NCI-H2171 (cell line): ENCODE measurements around the gene CEACAM4.
"Not testable (repeated sequence)": the region's sequence is repeated elsewhere in the genome, so short reads cannot be mapped to it uniquely, and the experiment has no call there.

Experiments used
- DNase-seq: peaks from one replicate; lab custom pipeline; 2025; lab: John Stamatoyannopoulos, UW

The CEACAM4 gene

DNA sequence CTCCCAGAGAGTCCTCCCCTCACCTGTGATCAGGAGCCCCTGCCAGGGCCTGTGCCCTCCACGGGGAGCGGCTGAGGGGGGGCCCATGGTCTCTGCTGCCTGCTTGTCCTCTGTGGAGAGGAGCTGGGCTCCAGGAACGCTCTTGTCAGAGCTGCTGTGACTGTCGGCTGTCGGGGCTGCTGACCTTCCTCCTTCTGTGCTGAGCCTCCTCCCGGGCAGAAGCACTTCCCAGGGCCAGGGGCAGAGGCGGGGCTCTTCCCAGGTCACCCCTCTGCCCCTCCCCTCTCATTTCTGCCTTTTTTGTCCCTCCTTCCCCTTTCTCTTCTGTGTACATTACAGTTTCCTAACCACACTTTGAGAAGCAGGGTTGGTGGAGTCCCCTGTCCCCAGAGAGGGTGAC, at the start of gene CEACAM4:
Gene CEACAM4, minus strand, starts transcription at position 198 of the 400 bp plus-strand sequence. Its CDS starts 111 bp downstream, at position 87.
- DNase-seq, result no peak

DNA sequence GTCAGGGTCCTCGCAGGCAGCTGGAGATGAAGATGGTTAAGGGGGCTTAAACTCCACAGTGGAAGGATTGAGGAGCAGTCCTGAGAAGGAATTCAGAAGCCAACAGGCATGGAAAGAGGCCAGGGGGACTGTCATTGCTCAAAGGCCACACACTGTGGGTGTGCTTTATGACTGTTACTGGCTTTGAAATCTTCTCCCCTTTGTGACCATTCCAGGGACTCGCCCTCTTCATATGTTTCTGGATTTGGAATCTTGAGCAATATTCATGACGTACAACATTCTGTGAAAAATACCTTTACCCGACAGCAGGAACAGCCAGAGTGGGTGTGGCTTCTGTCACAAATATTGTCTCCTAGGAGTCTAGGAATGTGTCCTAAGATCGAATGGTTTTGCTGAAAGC, 44.6 kb upstream of the CEACAM4 start:
- no peak for DNase-seq

DNA sequence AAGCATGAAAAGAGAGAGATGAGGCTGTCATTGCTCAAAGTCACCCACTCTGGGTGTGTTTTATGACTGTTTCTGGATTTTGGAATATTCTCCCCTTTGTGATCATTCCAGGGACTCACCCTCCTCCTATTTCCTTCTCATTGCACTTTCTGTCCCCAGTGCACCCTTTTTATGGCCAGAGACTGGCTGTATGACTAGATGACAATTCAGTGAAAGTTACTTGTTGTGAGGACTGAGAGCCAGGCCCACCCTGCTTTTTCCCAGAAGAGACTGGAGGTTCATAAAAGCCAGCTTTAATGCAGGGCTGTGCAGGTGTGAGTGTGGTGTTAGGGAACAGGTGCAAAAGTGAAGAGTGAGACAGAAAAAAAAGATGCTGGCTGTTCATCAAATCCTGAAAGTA, 43.9 kb upstream of the CEACAM4 start:
- no peak for DNase-seq

DNA sequence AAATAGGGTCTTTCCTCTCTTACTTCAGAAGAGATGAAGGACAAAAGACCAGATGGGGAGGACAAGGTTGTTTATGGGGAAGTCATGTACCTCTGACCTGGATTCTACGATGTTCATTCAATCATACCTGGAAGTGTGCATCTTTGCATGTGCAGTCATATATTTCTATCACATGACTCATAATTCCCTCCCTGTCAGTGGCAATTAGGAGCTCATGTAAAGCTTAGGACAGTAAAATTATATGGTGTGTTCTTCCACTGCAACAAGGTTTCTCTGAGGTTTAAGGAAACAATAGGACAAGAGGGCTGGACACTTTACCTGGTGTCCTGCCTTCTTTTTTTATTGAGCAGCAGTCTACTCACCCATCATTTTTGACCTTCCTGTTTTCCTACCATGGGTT, 41.4 kb upstream of the CEACAM4 start:
- no peak for DNase-seq

DNA sequence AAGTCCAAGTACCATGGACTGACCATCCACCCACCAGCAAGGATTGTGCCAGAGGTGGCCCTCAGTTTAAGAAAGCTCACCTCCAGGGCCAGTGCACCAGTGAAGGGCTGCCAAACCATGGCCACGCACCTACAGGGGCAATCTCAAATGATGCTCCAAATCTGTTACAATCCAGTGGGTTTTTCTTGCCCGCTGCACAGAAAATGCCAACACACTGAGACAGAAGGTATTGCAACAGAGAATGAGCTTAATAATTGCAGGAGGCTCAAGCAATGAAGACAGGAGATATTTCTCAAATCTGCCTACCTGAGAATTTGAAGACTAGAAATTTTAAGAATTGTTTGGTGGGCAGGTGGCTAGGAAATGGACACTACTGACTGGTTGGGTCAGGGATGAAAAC, 39.2 kb upstream of the CEACAM4 start:
- DNase-seq, result no peak

DNA sequence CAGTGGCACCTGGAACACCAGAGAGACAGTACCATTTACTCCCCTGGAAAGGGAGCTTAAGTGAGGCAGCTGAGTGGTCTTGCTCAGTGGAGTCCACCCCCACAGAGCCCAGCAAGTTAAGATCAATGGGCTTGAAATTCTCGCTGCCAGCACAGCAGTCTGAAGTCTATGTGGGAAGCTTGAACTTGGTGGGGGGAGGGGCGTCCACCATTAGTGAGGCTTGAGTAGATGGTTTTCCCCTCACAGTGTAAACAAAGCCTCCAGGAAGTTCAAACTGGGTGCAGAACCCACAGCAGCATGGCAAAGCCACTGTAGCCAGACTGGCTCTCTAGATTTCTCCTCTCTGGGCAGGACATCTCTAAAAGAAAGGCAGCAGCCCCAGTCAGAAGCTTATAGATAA, 30.3 kb upstream of the CEACAM4 start:
- no peak for DNase-seq

DNA sequence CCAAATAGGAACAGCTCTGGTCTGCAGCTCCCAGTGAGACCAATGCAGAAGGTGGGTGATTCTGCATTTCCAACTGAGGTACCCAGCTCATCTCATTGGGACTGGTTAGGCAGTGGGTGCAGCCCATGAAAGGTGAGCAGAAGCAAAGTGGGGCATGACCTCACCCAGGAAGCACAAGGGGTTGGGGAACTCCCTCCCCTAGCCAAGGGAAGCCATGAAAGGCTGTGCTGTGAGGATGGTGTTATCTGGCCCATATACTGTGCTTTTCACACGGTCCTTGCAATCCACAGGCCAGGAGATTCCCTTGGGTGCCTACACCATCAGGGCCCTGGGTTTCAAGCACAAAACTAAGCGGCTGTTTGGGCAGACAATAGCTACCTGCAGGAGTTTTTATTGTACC, 29.9 kb upstream of the CEACAM4 start:
- not testable (repeated sequence) for DNase-seq

DNA sequence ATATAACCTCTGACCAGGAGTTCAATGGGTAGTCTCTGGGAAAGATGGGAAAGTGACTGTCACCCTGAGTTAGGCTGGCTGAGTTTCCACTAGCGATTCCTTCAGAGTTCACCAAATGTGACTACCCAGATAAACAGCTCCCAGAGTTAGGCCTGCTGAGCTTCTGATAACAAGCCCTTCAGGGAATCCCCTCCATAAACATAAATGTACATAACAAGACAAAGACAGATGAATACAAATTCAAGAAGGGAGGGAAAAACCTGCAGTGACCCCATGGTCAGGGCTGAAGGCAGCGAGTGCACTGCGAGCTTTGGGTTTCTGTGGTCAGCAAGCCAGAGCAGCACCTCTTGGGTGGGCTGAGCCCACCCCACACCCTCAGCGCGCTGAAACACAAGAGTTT, 25.4 kb upstream of the CEACAM4 start:
- no peak for DNase-seq

DNA sequence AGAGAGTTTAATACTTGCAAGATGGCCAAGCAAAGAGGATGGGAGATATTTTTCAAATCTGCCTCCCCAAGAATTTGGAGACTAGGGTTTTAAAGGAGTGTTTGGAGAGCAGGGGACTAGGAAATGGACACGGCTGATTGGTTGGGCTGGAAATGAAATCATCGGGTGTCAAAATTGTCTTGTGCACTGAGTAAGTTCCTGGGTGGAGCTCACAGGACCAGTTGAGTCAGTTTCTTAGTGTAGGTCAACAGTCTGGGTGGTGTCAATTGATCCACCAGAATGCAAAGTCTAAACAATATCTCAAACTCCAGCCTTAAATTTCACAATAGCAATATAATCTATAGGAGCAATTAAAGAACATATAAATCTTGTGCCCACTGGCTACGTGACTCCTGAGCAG, 23.0 kb upstream of the CEACAM4 start:
- DNase-seq, result no peak

DNA sequence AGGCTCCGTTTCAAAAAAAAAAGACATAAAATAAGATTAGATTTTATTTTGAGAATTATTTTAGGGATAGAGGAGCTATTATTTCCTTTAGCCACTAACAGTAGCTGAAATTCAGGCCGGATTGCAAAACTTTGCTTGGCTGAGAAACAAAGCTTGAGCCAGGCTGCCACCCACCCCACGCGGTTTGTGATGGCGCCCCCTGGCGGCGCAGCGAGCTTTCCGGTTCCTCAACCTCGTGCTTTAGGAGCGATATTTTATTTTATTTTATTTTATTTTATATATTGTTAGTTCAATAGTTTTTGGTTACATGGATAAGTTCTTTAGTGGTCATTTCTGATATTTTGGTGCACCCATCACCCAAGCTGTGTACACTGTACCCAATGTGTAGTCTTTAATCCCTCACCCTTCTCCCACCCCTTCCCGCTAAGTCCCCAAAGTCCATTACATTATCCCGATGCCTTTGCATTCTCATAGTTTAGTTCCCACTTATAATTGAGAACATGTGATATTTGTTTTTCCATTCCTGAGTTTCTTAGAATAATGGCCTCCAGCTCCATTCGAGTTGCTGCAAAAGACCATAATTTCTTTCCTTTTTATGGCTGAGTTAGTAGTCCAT, 19.8 kb upstream of the CEACAM4 start:
- no peak for DNase-seq

DNA sequence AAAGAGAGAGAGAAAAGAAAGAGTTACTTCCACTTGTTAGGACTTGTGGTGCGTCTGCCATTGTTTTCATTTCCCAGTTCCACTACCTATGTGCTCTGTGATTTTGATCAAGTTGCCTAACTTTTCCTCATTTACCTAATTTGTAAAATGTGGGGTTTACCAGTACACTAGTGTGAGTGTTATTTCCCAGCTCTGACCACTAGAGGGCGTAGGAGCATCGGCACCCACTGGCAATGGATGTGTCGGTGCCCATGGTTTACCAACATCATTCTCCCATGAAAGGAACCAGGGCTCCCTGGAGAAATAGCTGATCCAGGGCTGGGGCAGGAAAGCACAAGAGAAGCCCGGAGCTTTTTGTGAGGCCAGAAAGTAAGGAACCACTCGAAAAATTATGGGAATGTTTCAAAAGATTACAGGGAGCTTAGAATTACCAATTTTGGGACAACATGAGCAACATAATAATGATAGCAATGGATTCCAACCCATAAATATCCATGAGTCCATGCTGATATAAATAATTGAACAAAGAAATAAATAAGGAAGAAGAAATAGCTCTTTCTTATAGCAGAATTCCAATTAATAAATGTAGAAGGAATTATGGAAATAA, 15.1 kb upstream of the CEACAM4 start:
- peak; percentile 9 for DNase-seq

DNA sequence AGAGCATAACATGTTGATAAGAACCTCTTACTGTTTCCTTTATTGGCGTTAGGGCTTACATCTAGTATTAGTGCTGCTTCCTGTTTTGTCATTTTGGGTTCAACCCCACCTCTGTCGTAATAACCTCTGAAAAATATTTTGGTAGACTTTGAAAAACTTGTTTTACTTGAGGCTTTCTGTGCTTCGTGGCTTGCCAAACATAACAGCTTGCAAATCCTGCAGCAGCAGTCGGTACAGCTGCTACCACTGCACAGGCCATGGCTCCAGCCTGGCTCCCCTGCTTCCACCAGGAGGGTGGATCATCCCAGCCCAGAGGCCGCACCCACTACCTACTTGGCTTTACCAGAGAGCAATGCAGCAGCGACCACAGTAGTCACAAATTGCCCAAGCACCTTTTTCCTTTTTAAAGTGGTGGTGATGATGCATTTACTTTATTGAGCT, 11.8 kb upstream of the CEACAM4 start:
- DNase-seq, result no peak

DNA sequence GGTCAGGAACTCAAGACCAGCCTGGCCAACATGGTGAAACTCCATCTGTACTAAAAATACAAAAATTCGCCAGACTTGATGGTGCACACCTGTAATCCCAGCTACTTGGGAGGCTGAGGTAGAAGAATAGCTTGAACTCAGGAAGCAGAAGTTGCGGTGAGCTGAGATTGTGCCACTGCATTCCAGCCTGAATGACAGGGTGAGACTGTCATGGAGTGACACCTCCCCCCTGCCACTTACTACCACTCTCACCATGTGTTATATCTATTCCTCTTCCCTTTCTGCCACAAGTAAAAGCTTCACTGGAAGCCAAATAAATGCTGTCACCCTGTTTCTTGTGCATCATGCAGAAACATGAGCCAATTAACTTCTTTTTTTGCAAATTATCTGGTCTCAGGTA, 10.6 kb upstream of the CEACAM4 start:
- no peak for DNase-seq

DNA sequence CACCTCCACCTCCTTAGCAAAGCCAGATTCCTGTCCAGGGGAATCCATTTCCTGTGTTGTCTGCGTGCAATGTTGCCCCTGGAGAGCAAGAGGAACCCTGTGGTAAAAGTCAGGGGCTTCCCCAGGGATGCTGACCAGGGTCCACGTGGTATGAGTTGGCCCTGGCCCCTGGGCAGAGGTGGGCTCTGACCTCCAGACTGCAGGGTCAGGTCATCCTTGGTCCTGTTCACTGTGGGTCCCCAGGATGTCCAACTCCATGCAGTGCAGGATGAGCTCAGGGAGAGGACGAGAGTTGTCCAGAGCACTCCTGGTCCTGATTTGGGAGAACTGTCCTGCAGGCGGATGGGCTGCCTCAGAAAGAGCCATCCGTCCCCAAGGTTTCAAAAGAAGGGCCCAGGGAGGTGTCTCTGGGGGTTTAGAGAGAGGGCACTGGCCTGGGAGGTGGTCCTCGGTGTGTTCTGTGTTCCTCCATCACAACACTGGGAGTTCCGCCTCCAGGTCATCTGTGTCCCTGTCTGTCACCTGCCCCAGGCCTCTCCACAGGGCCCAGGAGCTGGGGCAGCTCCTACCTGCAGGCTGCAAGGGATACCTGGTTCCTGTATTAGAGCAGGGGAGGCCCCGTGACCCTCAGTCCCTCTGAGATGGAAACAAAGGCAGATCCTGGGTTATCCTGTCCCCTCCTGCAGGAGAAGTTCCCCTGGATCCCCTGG, 1.2 kb upstream of the CEACAM4 start:
- no peak for DNase-seq

DNA sequence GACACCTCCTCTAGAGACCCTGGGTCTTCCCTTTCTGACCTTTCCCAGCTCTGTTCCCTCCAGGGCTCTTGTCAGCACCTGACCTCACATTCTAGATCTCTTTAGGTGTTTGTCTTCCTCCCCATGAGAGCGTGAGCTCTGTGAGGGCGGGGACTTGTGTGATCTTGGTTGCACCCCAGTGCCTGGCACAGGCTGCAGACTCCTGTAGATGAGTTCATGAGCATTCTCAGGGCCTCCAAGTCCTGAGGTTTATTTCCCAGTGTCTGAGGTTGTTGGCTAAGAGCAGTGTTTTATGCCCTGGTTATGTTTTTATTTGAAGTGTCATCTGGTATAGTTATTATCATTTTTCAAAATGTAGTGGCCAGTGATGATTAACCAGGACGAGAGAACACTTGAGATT, 596 bp downstream of the CEACAM4 start:
- no peak for DNase-seq

DNA sequence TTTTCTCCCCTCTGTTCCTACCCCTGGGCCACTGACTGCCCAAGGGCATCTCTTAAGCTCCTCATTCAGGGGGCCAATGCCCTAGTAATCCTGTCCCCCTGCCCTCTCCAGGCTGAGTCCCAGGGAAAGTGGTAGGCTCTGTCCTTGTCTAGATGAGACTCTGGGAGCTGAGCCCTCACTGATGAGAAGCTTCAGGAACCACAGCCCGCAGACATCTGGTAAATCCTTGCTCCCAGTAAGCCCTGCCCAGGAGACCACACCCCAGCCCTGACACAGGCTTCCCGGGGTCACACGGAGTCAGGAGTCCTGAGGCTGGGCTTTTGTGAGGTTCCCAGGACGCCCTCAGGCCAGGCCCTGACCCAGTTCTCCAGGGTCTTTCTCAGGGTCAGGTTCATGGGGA, 1.9 kb downstream of the CEACAM4 start:
- DNase-seq, result no peak

DNA sequence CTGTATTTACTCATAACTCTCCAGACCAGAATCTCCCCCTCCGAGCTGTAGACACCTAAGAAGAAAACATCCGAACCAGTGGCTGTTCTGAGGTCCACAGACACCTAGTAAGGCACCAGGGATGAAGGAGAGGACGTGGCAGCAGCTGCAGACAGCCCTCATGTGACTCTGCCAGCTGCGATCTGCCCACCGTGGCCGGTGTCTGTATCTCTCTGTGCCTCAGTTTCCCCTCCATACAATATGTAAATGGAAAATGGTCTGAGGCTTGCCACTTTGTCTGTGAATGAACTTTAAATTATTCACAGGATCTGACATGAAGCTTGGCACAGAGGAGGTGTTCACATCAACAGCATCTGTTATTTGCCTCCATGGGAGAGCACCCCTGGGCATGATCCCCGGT, 2.4 kb downstream of the CEACAM4 start:
- DNase-seq, result no peak

DNA sequence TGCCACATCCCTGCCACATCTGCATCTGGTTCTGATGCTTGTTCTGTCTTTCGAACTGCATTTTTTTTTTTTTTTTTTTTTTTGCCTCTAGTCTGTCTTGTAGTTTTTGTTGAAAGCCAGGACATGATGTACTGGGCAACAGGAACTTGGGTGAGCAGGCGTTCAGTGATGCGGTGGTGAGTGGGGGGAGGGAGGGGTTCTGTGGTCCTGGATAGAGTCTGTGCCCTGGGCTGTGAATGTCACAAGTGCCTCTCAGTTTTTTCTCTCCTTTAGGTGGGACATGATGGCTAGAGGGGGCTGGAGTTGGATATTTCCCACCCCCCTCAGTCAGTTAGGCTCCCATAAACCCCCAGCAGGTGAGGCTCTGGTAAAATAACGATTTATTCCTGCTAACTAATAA, 3.5 kb downstream of the CEACAM4 start:
- DNase-seq, result no peak

DNA sequence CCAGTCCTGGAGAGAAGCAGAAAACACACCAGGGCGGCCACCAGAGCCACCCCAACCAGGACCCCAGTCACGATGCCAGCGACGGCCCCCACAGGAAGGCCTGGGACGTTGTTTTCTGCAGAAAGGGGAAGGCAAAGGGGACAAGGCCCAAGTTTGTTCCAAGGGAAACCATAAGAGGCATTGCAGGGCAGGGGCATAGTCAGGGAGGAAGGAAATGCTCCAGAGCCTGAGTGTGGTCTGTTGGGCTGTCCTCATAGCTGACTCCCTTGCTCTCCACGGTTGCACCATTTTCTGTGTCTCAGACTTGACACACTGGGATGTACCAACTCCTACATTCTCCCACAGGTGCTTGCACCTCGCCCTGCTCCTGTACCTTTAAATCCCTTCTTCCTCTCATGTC, 5.2 kb downstream of the CEACAM4 start:
- DNase-seq, result no peak

DNA sequence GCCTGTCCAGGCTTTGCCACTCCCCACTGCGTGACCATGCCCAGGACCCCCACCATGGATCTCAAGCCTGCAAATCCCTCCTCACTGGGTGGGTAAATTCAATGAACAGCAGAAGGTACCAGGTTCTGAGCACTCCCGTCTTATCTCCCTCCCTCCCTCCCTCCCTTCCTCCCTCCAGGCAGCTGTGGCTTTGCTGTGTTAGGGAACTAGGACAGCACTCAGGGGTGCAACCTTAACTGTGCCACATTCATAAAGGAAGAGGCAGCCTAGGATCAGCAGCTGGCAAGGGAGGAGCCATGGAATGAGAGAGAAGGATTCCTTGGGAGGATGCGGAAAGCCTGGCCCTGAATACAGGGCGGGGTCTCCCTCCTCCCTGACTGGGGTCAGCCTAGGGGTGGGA, 5.6 kb downstream of the CEACAM4 start:
- DNase-seq, result no peak

DNA sequence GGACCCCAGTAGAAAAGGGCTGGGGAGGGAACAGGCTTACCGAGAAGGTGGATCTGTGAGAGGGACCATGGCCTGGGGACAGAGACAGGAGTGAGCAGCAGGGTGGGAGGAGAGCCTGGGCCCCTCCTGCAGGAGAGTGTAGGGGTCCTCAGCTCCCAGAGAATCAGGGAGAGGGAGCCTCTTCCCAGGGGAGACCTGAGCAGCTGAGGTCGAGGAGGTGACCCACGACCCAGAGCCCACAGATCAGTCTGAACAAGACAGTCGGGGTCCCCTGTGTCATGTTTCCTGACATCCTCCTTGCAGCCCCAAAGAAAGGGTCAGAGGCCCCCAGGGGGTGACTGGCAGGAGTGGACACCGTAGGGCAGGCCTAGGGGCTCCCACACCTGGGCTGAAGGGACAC, 6.7 kb downstream of the CEACAM4 start:
- DNase-seq, result no peak

DNA sequence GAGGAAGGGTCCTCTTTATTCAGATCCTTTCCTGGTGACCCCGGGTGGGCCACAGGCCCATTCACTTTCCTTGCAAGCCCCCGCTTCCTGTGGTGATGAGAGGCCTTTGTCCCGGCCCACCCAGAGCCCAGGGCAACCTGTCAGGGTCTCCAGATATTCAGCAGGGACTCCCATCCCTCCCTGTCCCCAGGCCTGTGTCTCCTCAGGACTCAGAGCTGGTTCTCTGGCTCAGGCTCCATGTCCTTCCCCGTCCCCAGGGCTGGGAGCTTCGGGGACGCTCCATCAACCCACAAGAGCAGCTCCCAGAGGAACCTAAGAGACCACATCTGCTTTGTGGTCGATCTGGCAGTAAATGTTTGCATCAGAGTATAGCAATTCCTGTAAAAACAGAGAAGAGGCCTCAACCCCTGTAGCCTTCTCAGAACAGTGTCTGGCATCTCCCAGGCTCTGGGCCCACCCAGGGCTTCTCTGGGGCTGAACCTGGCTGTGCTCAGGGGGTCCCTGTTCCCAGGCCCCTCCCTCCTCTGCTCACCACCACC, 7.8 kb downstream of the CEACAM4 start:
- no peak for DNase-seq
